SK-N-SH (cell line): ENCODE measurements around the gene CAMK2B.

Experiments
- CTCF ChIP-seq: fragments of 200-600 bp; sonication (generic); IDR thresholded peaks from 2 replicates; pipeline ENCODE4 v1.6.1; 2017; ENCODE audit warnings: antibody characterized with exemption, mild to moderate bottlenecking, moderate library complexity
- ELF1 ChIP-seq: IDR thresholded peaks from 2 replicates; pipeline ENCODE4 v1.4.0; 2012
- EP300 ChIP-seq, 2 experiments: IDR thresholded peaks; 2 replicates each; pipeline versions ENCODE4 v1.4.0 to v1.6.1; 2012; ENCODE audit warnings: borderline replicate concordance in 1 of 2, low read depth in 1 of 2, low read length in 1 of 2
- EZH2phosphoT487 ChIP-seq: fragments of 200-600 bp; sonication (generic); IDR thresholded peaks from 2 replicates; pipeline ENCODE4 v1.6.1; 2017; ENCODE audit warnings: low read depth, mixed run types, mild to moderate bottlenecking, antibody characterized with exemption, moderate library complexity, borderline replicate concordance
- PBX3 ChIP-seq: IDR thresholded peaks from 2 replicates; pipeline ENCODE4; 2012
- RAD21 ChIP-seq: IDR thresholded peaks from 2 replicates; pipeline ENCODE4 v1.6.1; 2012; ENCODE audit warnings: mild to moderate bottlenecking, low read length
- REST ChIP-seq: IDR thresholded peaks from 2 replicates; pipeline ENCODE4 v1.6.1; 2012; ENCODE audit warnings: mild to moderate bottlenecking, low read depth, low read length, moderate library complexity
- RFX5 ChIP-seq: IDR thresholded peaks from 2 replicates; pipeline ENCODE4 v1.6.1; 2012; ENCODE audit warnings: mild to moderate bottlenecking, improper control_type of control experiment, low read length
- YY1 ChIP-seq: IDR thresholded peaks from 2 replicates; pipeline ENCODE4 v1.4.0; 2012; ENCODE audit warnings: low read depth, mild to moderate bottlenecking
- TF ChIP-seq, protein P1 (sequence below): fragments of 150-350 bp; IDR thresholded peaks from 2 replicates; pipeline ENCODE4 v1.6.1; 2017; ENCODE audit warnings: antibody characterized with exemption, low read length, low read depth, borderline replicate concordance

DNA sequence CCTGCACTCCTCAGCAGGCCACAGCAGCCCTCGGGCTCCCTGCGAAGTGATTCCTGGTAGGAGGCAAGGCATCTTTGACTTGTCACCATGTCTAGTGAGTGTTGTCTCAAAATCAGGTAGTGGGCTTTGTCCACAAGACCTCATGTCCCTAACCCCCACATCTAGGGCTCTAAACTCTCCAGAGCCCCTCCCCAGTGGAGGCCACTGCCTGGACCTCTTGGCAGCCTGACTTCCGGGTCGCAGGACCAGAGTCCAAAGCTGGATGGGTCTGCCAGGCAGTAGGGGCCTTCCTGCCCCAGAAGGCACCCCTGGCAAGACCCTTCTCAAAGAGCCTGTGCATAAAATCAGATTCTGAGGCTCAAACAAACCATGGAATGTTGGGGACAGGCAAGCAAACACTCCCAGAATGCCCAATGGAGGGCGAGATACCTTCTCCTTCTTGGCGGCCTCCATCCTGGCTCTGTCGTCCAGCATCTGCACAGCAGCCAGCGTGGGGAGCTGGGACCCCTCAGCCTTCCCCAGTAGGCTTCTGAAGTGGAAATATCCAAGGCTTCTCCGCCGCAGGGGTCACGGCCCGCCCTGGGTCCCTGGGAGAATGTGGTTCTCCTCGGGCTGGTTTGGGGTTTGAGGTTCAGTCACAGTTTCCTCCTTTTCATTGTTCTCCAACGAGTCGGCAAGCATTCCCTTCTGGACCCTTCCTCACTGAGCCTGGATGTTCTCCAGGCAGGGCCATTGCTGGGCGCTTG is 136.7 kb downstream of the CAMK2B start:
- TF ChIP-seq CTCF (no peak), EZH2phosphoT487 (no peak), PBX3 (no peak), REST (no peak), RAD21 (no peak), RFX5 (no peak), YY1 (no peak), ELF1 (no peak), EP300 (IDR thresholded peaks at IDR 0.05; ENCODE audit: borderline replicate concordance in 1 of 2, low read depth in 1 of 2, low read length in 1 of 2) (no peak)
- TF ChIP-seq, protein P1, sequence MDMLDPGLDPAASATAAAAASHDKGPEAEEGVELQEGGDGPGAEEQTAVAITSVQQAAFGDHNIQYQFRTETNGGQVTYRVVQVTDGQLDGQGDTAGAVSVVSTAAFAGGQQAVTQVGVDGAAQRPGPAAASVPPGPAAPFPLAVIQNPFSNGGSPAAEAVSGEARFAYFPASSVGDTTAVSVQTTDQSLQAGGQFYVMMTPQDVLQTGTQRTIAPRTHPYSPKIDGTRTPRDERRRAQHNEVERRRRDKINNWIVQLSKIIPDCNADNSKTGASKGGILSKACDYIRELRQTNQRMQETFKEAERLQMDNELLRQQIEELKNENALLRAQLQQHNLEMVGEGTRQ, result no peak
